K562 (cell line): ENCODE results near the gene MICU2. TPM values are rescaled to one million over a fixed set of nuclear protein-coding genes. Genes with fewer than 3 reads are reported as not detected.

Experiments
- ATAC-seq: fragments of 200-7000 bp; cut with Tn5 transposase; 3 replicates; pipeline ENCODE4 v1.9.1; 2020; ENCODE audit warnings: moderate library complexity
- BruUV-seq: library from RNA; stranded (reverse); fragments of 400-500 nt; replicated peaks from 2 replicates; lab custom pipeline; 2021; lab: Mats Ljungman, UMichigan
- CTCF ChIA-PET: fragments of 300-600 bp; formaldehyde crosslinking; extraction: SDS; loops from one replicate; lab custom pipeline; 2021; ENCODE audit warnings: low intra/inter-chr PET ratio; lab: Yijun Ruan, JAX
- POLR2A ChIA-PET: fragments of 300-600, 350-650 bp; sonication (Branson Sonifier 250); formaldehyde crosslinking; extraction: SDS; loops from one replicate; lab custom pipeline; 2021; ENCODE audit warnings: antibody characterized with exemption, inconsistent platforms; lab: Yijun Ruan, JAX
- DNase-seq, 4 experiments: peaks; one replicate each; pipeline versions ENCODE4 v3.0.0 to v3.0.0-alpha.2; 2011 to 2018; ENCODE audit warnings: low spot score in 3 of 4, mixed read lengths in 3 of 4; ENCODE audit errors: extremely low read depth in 1 of 4
- FAIRE-seq: peaks from 2 replicates; lab custom pipeline; 2011; peaks lifted over from hg19 to GRCh38; lab: Jason Lieb, UNC
- H2AFZ ChIP-seq: 2 replicates; pipeline ENCODE4 v1.6.0; 2011; ENCODE audit warnings: low read depth, low read length, control low read depth, inconsistent platforms
- H3K27ac ChIP-seq: fragments of 200-600 bp; 3 replicates; pipeline ENCODE4 v1.8.0; 2011; ENCODE audit warnings: low read depth, mild to moderate bottlenecking, control low read depth, inconsistent platforms, low read length, moderate library complexity, mixed read lengths; ENCODE audit errors: extremely low read depth
- H3K27me3 ChIP-seq, 2 experiments: fragments of 300-600 bp in 1 of 2; 2 replicates in 1 of 2; 3 replicates in 1 of 2; pipeline versions ENCODE4 v1.6.0 to v1.8.0; 2011; ENCODE audit warnings: inconsistent platforms in 2 of 2, low read length in 2 of 2, mild to moderate bottlenecking in 1 of 2, mixed read lengths in 1 of 2, moderate library complexity in 1 of 2; ENCODE audit not compliant: control insufficient read depth in 2 of 2, insufficient read depth in 2 of 2
- H3K36me3 ChIP-seq: fragments of 300-600 bp; 3 replicates; pipeline ENCODE4 v1.8.0; 2011; ENCODE audit warnings: mild to moderate bottlenecking, low read length, inconsistent platforms; ENCODE audit not compliant: control insufficient read depth, insufficient read depth
- H3K4me1 ChIP-seq, 2 experiments: fragments of 200-600 bp in 1 of 2; replicated peaks in 1 of 2; 2 replicates in 1 of 2; 3 replicates in 1 of 2; pipeline versions ENCODE4 v1.5.1 to v1.8.0; 2011; ENCODE audit warnings: inconsistent platforms in 2 of 2, low read length in 2 of 2, mild to moderate bottlenecking in 1 of 2, mixed read lengths in 1 of 2, moderate library complexity in 1 of 2; ENCODE audit not compliant: control insufficient read depth in 2 of 2, insufficient read depth in 2 of 2
- H3K4me2 ChIP-seq: 2 replicates; pipeline ENCODE4 v1.6.1; 2011; ENCODE audit warnings: low read length, control low read depth, inconsistent platforms, mixed read lengths; ENCODE audit not compliant: insufficient read depth
- H3K4me3 ChIP-seq: fragments of 200-600 bp; sonication (generic), shearing (Covaris generic); 2 replicates; pipeline ENCODE4 v1.5.1; 2016; ENCODE audit warnings: control low read depth, inconsistent platforms
- H3K79me2 ChIP-seq: fragments of 200-600 bp; 3 replicates; pipeline ENCODE4 v1.8.0; 2011; ENCODE audit warnings: low read length, inconsistent platforms; ENCODE audit not compliant: control insufficient read depth, insufficient read depth
- H3K9ac ChIP-seq, 2 experiments: 2 replicates each; pipeline versions ENCODE4 v1.6.0 to v1.6.1; 2011; ENCODE audit warnings: low read depth in 2 of 2, low read length in 2 of 2, control low read depth in 1 of 2, inconsistent platforms in 1 of 2, mild to moderate bottlenecking in 1 of 2, mixed read lengths in 1 of 2; ENCODE audit not compliant: insufficient read depth in 1 of 2
- H3K9me1 ChIP-seq: one replicate; pipeline ENCODE4 v1.6.0; 2011; ENCODE audit warnings: inconsistent platforms, mild to moderate bottlenecking, low read length, moderate library complexity; ENCODE audit not compliant: control insufficient read depth, insufficient read depth
- H3K9me3 ChIP-seq: replicated peaks from 2 replicates; pipeline ENCODE4 v1.5.1; 2011; ENCODE audit warnings: low read depth, low read length, inconsistent platforms; ENCODE audit not compliant: control insufficient read depth, insufficient read depth
- H4K20me1 ChIP-seq: replicated peaks from 2 replicates; pipeline ENCODE4 v1.6.1; 2011; ENCODE audit warnings: low read length, inconsistent platforms, mixed read lengths; ENCODE audit not compliant: control insufficient read depth, insufficient read depth
- ARID2 ChIP-seq: fragments of 450-650 bp; IDR thresholded peaks from 2 replicates; pipeline ENCODE4 v1.6.1; 2017; ENCODE audit warnings: antibody characterized with exemption, mild to moderate bottlenecking
- BHLHE40 ChIP-seq: IDR thresholded peaks from 2 replicates; pipeline ENCODE4 v1.6.1; 2011; ENCODE audit warnings: low read length, improper control_type of control experiment
- CBX5 ChIP-seq: IDR thresholded peaks from 2 replicates; pipeline ENCODE4 v1.6.1; 2014; ENCODE audit warnings: low read depth, borderline replicate concordance
- EGR1 ChIP-seq: fragments of 450-650 bp; conservative IDR thresholded peaks from 2 replicates; pipeline ENCODE4 v1.6.1; 2017; ENCODE audit warnings: mild to moderate bottlenecking
- ELF4 ChIP-seq: fragments of 450-650 bp; formaldehyde crosslinking; IDR thresholded peaks from 2 replicates; pipeline ENCODE4 v1.4.0; 2022; ENCODE audit warnings: missing genetic modification characterization
- GTF2E2 ChIP-seq: fragments of 200-800 bp; sonication (Bioruptor generic); IDR thresholded peaks from 2 replicates; pipeline ENCODE4 v1.6.1; 2016; ENCODE audit warnings: missing genetic modification characterization, missing compliant biosample characterization
- SAFB ChIP-seq: fragments of 200-400 bp; formaldehyde crosslinking; IDR thresholded peaks from 2 replicates; pipeline ENCODE4 v1.6.1; 2017; ENCODE audit warnings: low read depth, low read length, borderline replicate concordance
- SMARCE1 ChIP-seq: fragments of 450-650 bp; IDR thresholded peaks from 2 replicates; pipeline ENCODE4 v1.7.1; 2016; ENCODE audit warnings: mild to moderate bottlenecking
- TAF9B ChIP-seq: fragments of 450-650 bp; IDR thresholded peaks from 2 replicates; pipeline ENCODE4 v1.6.1; 2018; ENCODE audit warnings: mild to moderate bottlenecking; ENCODE audit not compliant: partially characterized antibody
- TBP ChIP-seq: optimal IDR thresholded peaks from 2 replicates; pipeline ENCODE3; 2011; ENCODE audit warnings: low read depth, low read length, improper control_type of control experiment
- TOE1 ChIP-seq, 2 experiments: fragments of 450-650 bp in 1 of 2; sonication (generic) in 1 of 2; formaldehyde crosslinking in 1 of 2; IDR thresholded peaks; 2 replicates each; pipeline versions ENCODE4 v1.7.1 to v1.8.0; 2016 to 2022; ENCODE audit warnings: borderline replicate concordance in 2 of 2, mild to moderate bottlenecking in 2 of 2, antibody characterized with exemption in 1 of 2, inconsistent platforms in 1 of 2, low read depth in 1 of 2, missing genetic modification reagents in 1 of 2, moderate library complexity in 1 of 2
- ZNF324 ChIP-seq: fragments of 250-450 bp; sonication (Bioruptor Pico); IDR thresholded peaks from 2 replicates; pipeline ENCODE4 v1.4.0; 2020; ENCODE audit warnings: mild to moderate bottlenecking
- ZNF586 ChIP-seq: fragments of 450-650 bp; formaldehyde crosslinking; conservative IDR thresholded peaks from 2 replicates; pipeline ENCODE4 v1.4.0; 2020; ENCODE audit warnings: mild to moderate bottlenecking, moderate library complexity
- ZNF780A ChIP-seq: fragments of 250-450 bp; sonication (Bioruptor Pico); IDR thresholded peaks from 2 replicates; pipeline ENCODE4 v1.5.0; 2021; ENCODE audit warnings: mild to moderate bottlenecking
- WGBS: fragments of 100-300 bp; shearing (Covaris generic); methylation state at CpG from one replicate; pipeline ENCODE4 v1.1.6; 2016; ENCODE audit warnings: low coverage, mixed read lengths; ENCODE audit not compliant: insufficient coverage; ENCODE audit errors: missing lambda C conversion rate; 5-methylcytosine and 5-hydroxymethylcytosine counted together
- in situ Hi-C: fragments of 300-500 bp; cut with MboI; formaldehyde crosslinking; loops from 4 replicates; pipeline ENCODE4 v1.15.0; 2018; ENCODE audit warnings: inconsistent platforms, mixed read lengths
- intact Hi-C: fragments of 100-400 bp; cut with micrococcal nuclease; formaldehyde crosslinking; loops from 2 replicates; pipeline ENCODE4 v1.14.2; 2022
- polyA plus RNA-seq, 8 experiments: library from polyadenylated mRNA; depleted of rRNA in 4 of 8; stranded (reverse) in 5 of 8; unstranded in 3 of 8; fragments of >200 nt; fragmentation: Nextera tagmentation in 2 of 8; fragmentation: Illumina TruSeq in 1 of 8; extraction: Ambion mirVana in 2 of 8; extraction: Trizol in 1 of 8; gene quantifications; 2 replicates each; pipeline versions ENCODE4 v1.2.1 to v1.2.3, GENCODE V29; 2011 to 2014; ENCODE audit warnings: inconsistent platforms in 1 of 8, missing spikeins in 1 of 8
- total RNA-seq, 7 experiments: library from RNA; depleted of rRNA in 6 of 7; stranded (reverse); fragments of >200 nt in 6 of 7; fragmentation: Illumina TruSeq in 2 of 7; extraction: Trizol in 2 of 7; gene quantifications; 2 replicates each; pipeline versions ENCODE4 v1.2.1 to v1.2.3, GENCODE V29; 2011 to 2021; ENCODE audit warnings: low replicate concordance in 1 of 7
- TF ChIP-seq, protein P1 (sequence below), 3 experiments: fragments of 200-800 bp in 1 of 3; fragments of 250-450 bp in 1 of 3; fragments of 450-650 bp in 1 of 3; sonication (Bioruptor Pico) in 1 of 3; sonication (Bioruptor generic) in 1 of 3; formaldehyde crosslinking in 1 of 3; IDR thresholded peaks; 2 replicates each; pipeline versions ENCODE4 v1.6.1 to v1.8.0; 2016 to 2022; ENCODE audit warnings: mild to moderate bottlenecking in 2 of 3, missing genetic modification characterization in 2 of 3, missing compliant biosample characterization in 1 of 3, moderate library complexity in 1 of 3

Gene MICU2
- total and polyA plus RNA-seq, 9 of the 15 experiments (the other 6 are each of a cell fraction or from before 2014, with no cell fraction given): 9.1 to 41.8 (median 33.4) TPM

DNA sequence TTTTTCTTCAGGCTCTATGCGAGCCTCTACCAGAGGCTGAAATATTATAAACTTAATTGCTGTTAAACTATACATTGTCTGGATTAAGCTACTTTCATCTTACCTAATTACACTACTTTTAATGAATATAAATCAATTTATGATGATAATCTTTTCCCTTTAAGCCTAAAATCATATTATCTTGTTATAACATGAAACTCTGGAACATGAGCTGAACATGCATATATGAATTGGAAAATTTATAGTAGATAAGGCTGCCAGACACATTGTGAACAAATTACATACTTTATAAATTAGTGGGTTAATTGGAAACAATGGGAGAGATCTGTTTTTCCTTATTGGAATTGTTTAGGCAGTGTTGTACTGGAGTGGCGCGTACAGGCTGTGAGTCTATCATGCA, 99.6 kb downstream of the MICU2 start:
- no peak for DNase-seq
- no peak overlapping the region for H3K4me2 ChIP-seq
- TF ChIP-seq SAFB (no peak), BHLHE40 (no peak), ZNF780A (CRISPR knock-in tag) (no peak), ARID2 (no peak), ZNF586 (CRISPR knock-in tag) (no peak), EGR1 (no peak), SMARCE1 (no peak)
- H3K4me1 ChIP-seq: no peaks in the 10 kb centered on the region
- no peak overlapping the region for H3K4me3 ChIP-seq
- no peaks in the 10 kb centered on the region for H3K79me2 ChIP-seq
- peaks cover 11% of the 10 kb centered on the region; the same call in 2 of the 3 replicates for H3K36me3 ChIP-seq
- no peaks in the 10 kb centered on the region for H3K9me3 ChIP-seq
- in situ Hi-C loops (no loop called here), intact Hi-C loops (no loop called here)
- ATAC-seq: no peak
- no TSS peak for BruUV-seq
- no peaks in the 10 kb centered on the region for H4K20me1 ChIP-seq
- WGBS: 96% methylated on average over 3 of the region's 3 CpGs
- no peaks in the 10 kb centered on the region for H3K27me3 ChIP-seq
- H3K9ac ChIP-seq: no peak overlapping the region
- H3K27ac ChIP-seq: no peak overlapping the region
- H3K9me1 ChIP-seq: no peaks in the 10 kb centered on the region
- POLR2A ChIA-PET: interaction anchor here (0.7 kb wide), 1 partner anchor 75 kb away, joined by 3 read pairs; no protein-coding TSS in a partner anchor
- no peak for FAIRE-seq
- CTCF ChIA-PET: no interaction called here
- H2AFZ ChIP-seq: no peak overlapping the region

DNA sequence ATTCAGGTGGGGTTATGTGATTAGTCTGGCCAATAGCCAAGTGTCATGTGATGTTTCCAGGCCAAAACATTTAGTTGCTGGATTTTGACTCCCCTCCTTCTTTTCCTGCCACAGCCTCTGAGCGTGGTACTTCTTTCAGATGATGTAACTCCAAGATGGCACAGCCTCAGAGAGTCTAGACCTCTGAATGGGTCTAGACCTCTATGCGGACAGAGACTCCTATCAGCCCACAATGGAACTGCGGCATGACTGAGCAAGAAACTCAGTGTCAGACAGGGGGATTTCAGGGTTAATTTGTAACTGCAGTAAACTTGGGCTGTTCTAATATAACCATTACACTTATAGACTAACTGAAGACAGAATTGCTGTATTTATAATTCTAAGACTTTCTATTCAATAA, 102.3 kb downstream of the MICU2 start:
- Histone ChIP-seq H4K20me1 (no peaks in the 10 kb centered on the region), H3K9me1 (no peaks in the 10 kb centered on the region), H3K36me3 (peaks cover 5% of the 10 kb centered on the region; the same call in 1 of the 3 replicates), H3K9me3 (no peaks in the 10 kb centered on the region), H3K4me1 (no peaks in the 10 kb centered on the region), H3K27ac (no peak overlapping the region), H3K4me3 (no peak overlapping the region), H3K79me2 (no peaks in the 10 kb centered on the region), H3K9ac (no peak overlapping the region), H3K27me3 (no peaks in the 10 kb centered on the region), H3K4me2 (no peak overlapping the region), H2AFZ (no peak overlapping the region)
- CTCF ChIA-PET: no interaction called here
- ATAC-seq (peak; percentile 61; the same call in 2 of the 3 replicates), DNase-seq (peak in 1 of 4 experiments; percentile 5), FAIRE-seq (no peak)
- 100% methylated on average over 2 of the region's 3 CpGs for WGBS
- BruUV-seq: no TSS peak
- in situ Hi-C loops: no loop called here
- POLR2A ChIA-PET: no interaction called here
- intact Hi-C loops: no loop called here
- TF ChIP-seq TBP: no peak
- TF ChIP-seq, protein P1, sequence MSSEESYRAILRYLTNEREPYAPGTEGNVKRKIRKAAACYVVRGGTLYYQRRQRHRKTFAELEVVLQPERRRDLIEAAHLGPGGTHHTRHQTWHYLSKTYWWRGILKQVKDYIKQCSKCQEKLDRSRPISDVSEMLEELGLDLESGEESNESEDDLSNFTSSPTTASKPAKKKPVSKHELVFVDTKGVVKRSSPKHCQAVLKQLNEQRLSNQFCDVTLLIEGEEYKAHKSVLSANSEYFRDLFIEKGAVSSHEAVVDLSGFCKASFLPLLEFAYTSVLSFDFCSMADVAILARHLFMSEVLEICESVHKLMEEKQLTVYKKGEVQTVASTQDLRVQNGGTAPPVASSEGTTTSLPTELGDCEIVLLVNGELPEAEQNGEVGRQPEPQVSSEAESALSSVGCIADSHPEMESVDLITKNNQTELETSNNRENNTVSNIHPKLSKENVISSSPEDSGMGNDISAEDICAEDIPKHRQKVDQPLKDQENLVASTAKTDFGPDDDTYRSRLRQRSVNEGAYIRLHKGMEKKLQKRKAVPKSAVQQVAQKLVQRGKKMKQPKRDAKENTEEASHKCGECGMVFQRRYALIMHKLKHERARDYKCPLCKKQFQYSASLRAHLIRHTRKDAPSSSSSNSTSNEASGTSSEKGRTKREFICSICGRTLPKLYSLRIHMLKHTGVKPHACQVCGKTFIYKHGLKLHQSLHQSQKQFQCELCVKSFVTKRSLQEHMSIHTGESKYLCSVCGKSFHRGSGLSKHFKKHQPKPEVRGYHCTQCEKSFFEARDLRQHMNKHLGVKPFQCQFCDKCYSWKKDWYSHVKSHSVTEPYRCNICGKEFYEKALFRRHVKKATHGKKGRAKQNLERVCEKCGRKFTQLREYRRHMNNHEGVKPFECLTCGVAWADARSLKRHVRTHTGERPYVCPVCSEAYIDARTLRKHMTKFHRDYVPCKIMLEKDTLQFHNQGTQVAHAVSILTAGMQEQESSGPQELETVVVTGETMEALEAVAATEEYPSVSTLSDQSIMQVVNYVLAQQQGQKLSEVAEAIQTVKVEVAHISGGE (CRISPR knock-in tag; IDR thresholded peaks at IDR 0.05): no peak
- no peak for TF ChIP-seq TOE1 (IDR thresholded peaks at IDR 0.05; ENCODE audit: borderline replicate concordance)
- TF ChIP-seq TOE1 (CRISPR knock-in tag; IDR thresholded peaks at IDR 0.05; ENCODE audit: borderline replicate concordance, low read depth): no peak
- TF ChIP-seq TAF9B: no peak
- TF ChIP-seq ELF4 (CRISPR knock-in tag): no peak
- TF ChIP-seq ZNF324: no peak
- no peak for TF ChIP-seq CBX5
- TF ChIP-seq GTF2E2 (tag): no peak
